GM19438 (cell line): ENCODE results near the gene SLC8A2.
"Not testable (repeated sequence)": the region's sequence is repeated elsewhere in the genome, so short reads cannot be mapped to it uniquely, and the experiment has no call there.

Experiments
- ATAC-seq: cut with Tn5 transposase; IDR thresholded peaks from one replicate; pipeline ENCODE4 v1.9.1; 2021; ENCODE audit warnings: low read depth; ENCODE audit not compliant: unreplicated experiment

SLC8A2 gene

GRCh38 chr19:47388721-47389120, 83.0 kb downstream of the SLC8A2 start:
- not testable (repeated sequence) for ATAC-seq

GRCh38 chr19:47387623-47388022, 84.1 kb downstream of the SLC8A2 start:
- not testable (repeated sequence) for ATAC-seq

- not testable (repeated sequence) for ATAC-seq
These were observed 85.1 kb downstream of the SLC8A2 start for GRCh38 chr19:47386582-47386981.

GRCh38 chr19:47384533-47384932, 87.2 kb downstream of the SLC8A2 start:
- not testable (repeated sequence) for ATAC-seq

GRCh38 chr19:47383890-47384289, 87.8 kb downstream of the SLC8A2 start:
- ATAC-seq, result not testable (repeated sequence)

- ATAC-seq, result no peak
These were observed 89.9 kb downstream of the SLC8A2 start for GRCh38 chr19:47381653-47382279.

- ATAC-seq, result no peak
These were observed 90.6 kb downstream of the SLC8A2 start for GRCh38 chr19:47381121-47381520.

GRCh38 chr19:47380559-47380958, 91.1 kb downstream of the SLC8A2 start:
- ATAC-seq, result no peak

- no peak for ATAC-seq
These were observed 92.2 kb downstream of the SLC8A2 start for GRCh38 chr19:47379381-47379938.

GRCh38 chr19:47378246-47378645, 93.4 kb downstream of the SLC8A2 start:
- no peak for ATAC-seq
